Osteocyte (in vitro differentiated cells): ENCODE data around the gene PRB4. TPM values are rescaled to one million over a fixed set of nuclear protein-coding genes. Genes with fewer than 3 reads are reported as not detected.
A peak's percentile ranks its signal among the peaks of the same experiment; 100 is the strongest.
"Not testable (repeated sequence)": the region's sequence is repeated elsewhere in the genome, so short reads cannot be mapped to it uniquely, and the experiment has no call there.

Experiments
- DNase-seq: peaks from one replicate; pipeline ENCODE4 v3.0.0; 2021; ENCODE audit warnings: mixed read lengths; ENCODE audit not compliant: unreplicated experiment; ENCODE audit errors: extremely low spot score
- H3K27ac Mint-ChIP-seq: one replicate; pipeline ENCODE4 v1.8.0; 2021; ENCODE audit warnings: mild to moderate bottlenecking, mixed read lengths; ENCODE audit not compliant: unreplicated experiment
- H3K27me3 Mint-ChIP-seq: one replicate; pipeline ENCODE4 v1.8.0; 2021; ENCODE audit warnings: mixed read lengths; ENCODE audit not compliant: unreplicated experiment
- H3K36me3 Mint-ChIP-seq: one replicate; pipeline ENCODE4 v1.8.0; 2021; ENCODE audit warnings: mixed read lengths; ENCODE audit not compliant: unreplicated experiment
- H3K4me1 Mint-ChIP-seq: one replicate; pipeline ENCODE4 v1.8.0; 2021; ENCODE audit warnings: mixed read lengths; ENCODE audit not compliant: unreplicated experiment
- H3K4me3 Mint-ChIP-seq: one replicate; pipeline ENCODE4 v1.8.0; 2021; ENCODE audit warnings: mild to moderate bottlenecking, moderate library complexity, mixed read lengths; ENCODE audit not compliant: unreplicated experiment
- H3K9me3 Mint-ChIP-seq: one replicate; pipeline ENCODE4 v1.8.0; 2021; ENCODE audit warnings: mixed read lengths; ENCODE audit not compliant: unreplicated experiment
- CTCF ChIP-seq: fragments of 200-600 bp; sonication (generic); IDR thresholded peaks from 2 replicates; pipeline ENCODE4 v1.5.0; 2021; ENCODE audit warnings: antibody characterized with exemption, mild to moderate bottlenecking, moderate library complexity
- long read RNA-seq: library from polyadenylated mRNA; unstranded; transcript quantifications from one replicate; pipeline ENCODE4 v2.0.0, GENCODE V29; 2021
- total RNA-seq: library from RNA; stranded (reverse); gene quantifications from 2 replicates; pipeline ENCODE4 v1.2.1, GENCODE V29; 2021

The PRB4 gene
- not detected in 2 replicates for total RNA-seq
- long read RNA-seq: 0 reads

DNA sequence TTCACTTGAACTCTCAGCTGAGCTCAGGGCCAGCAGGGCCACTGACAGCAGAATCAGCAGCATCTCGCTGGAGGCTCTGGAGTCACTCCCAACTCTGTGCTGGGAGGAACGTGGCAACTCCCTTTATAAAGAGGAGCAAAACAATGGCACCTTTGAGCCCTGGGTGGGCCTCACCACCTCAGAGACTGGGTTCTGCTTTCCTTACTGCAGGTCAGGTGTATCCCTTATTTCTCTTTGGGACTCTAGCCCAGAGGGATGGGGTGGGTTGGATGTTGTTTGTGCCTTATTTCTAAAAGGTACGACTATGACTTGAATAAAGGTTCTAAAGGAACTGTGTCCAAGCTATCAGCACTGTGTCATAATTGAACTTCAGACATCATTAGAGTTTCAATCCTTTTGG is at the start of gene PRB4:
PRB4 (minus strand) TSS at position 101 of the 400 bp plus-strand sequence; CDS start at position 63, 38 bp downstream.
- no peaks in the 10 kb centered on the region for H3K36me3 Mint-ChIP-seq
- H3K4me1 Mint-ChIP-seq: no peaks in the 10 kb centered on the region
- no peak within 1 kb of the TSS for H3K27ac Mint-ChIP-seq
- no peaks in the 10 kb centered on the region for H3K27me3 Mint-ChIP-seq
- H3K9me3 Mint-ChIP-seq: peaks cover 9% of the 10 kb centered on the region
- DNase-seq: no peak
- no peak for TF ChIP-seq CTCF
- no peak within 1 kb of the TSS for H3K4me3 Mint-ChIP-seq

DNA sequence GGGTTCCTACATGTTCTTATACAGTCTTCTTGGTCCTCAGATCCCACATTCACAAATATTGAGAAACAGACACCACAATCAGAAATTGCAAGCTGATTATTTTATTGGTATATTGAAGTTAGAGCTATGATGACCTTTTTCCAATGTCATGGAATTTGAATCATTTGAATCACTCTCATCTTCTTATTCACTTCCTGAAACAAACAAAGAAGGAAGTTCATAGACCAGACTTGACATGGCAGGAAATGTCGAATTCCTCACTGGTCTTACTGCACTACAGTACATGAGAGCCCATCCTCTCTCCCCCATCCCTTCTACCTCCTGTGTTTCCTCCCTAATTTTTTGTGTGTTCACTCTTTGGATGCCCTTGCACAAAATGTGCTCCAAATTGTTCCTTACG is 41.5 kb upstream of the PRB4 start:
- H3K9me3 Mint-ChIP-seq, H3K4me3 Mint-ChIP-seq, H3K4me1 Mint-ChIP-seq: not testable (repeated sequence)

DNA sequence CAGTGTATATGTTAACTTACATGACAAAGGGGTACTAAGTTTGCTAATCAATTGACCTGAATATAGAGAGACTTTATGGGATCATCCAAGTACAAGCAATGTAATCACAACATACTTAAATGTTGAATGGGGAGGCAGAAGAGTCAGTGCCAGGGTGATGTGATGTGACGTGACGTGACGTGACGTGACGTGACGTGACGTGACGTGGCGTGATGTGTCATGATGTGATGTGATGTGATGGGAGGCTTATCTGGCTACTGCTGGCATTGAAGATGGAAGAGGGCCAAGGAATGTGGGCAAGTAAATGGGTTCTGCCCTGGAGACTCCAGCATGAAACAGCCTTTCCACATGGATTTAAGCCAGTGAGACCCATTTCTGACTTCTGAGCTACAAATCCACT is 38.2 kb upstream of the PRB4 start:
- Mint-ChIP-seq H3K9me3 (peaks cover 5% of the 10 kb centered on the region), H3K4me1 (peaks cover 5% of the 10 kb centered on the region), H3K36me3 (no peaks in the 10 kb centered on the region), H3K27ac (no peak overlapping the region), H3K4me3 (no peak overlapping the region), H3K27me3 (no peaks in the 10 kb centered on the region)
- TF ChIP-seq CTCF: no peak
- DNase-seq: no peak

More for the DNA sequence above, 41.5 kb upstream of the PRB4 start:
- not testable (repeated sequence) for DNase-seq, H3K27me3 Mint-ChIP-seq, H3K36me3 Mint-ChIP-seq, H3K27ac Mint-ChIP-seq

DNA sequence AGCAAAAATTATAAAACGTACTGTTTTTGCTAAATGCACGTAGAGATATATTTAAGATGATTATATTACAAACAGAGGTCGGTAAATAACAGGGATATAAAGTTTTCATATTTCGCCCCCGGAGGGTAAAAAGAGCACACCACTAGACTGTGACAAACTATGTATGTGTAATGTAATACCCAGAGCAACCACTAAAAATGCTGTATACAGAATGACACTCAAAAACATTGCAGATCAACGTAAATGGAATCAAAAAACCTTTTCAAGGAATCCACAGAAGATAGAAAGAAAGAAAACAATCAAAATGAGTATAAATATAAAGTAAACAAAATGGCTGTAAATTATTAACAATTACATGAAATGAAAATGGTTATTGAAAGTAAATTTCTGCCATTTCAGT is 37.6 kb upstream of the PRB4 start:
- H3K4me1 Mint-ChIP-seq: peaks cover 5% of the 10 kb centered on the region
- peak; percentile 15 for TF ChIP-seq CTCF
- no peak overlapping the region for H3K4me3 Mint-ChIP-seq
- no peak overlapping the region for H3K27ac Mint-ChIP-seq
- H3K36me3 Mint-ChIP-seq: no peaks in the 10 kb centered on the region
- DNase-seq: no peak
- H3K9me3 Mint-ChIP-seq: peaks cover 5% of the 10 kb centered on the region
- H3K27me3 Mint-ChIP-seq: no peaks in the 10 kb centered on the region

DNA sequence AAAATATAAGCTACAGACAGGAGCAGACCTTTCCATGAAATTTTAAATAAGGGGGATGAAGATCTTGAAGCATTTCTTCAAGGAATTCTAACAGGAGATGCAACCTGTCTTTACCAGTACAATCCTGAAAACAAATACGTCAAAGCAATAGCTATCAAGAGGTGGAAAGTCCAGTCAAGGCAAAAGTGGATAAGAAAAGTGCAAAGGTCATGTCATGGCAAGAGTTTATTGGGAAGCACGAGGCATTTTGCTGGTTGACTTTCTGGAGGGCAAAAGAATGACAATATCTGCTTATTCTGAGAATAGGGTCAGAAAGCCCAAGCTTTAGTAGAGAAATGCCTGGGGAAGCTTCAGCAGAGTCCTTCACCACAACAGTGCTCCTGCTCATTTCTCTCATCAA is 34.3 kb upstream of the PRB4 start:
- no peak overlapping the region for H3K27ac Mint-ChIP-seq
- no peak overlapping the region for H3K4me3 Mint-ChIP-seq
- H3K4me1 Mint-ChIP-seq: no peaks in the 10 kb centered on the region
- H3K27me3 Mint-ChIP-seq: no peaks in the 10 kb centered on the region
- no peaks in the 10 kb centered on the region for H3K36me3 Mint-ChIP-seq
- TF ChIP-seq CTCF: no peak
- H3K9me3 Mint-ChIP-seq: peaks cover 10% of the 10 kb centered on the region
- DNase-seq: no peak

- Mint-ChIP-seq H3K9me3 (peaks cover 8% of the 10 kb centered on the region), H3K36me3 (no peaks in the 10 kb centered on the region), H3K27me3 (no peaks in the 10 kb centered on the region), H3K27ac (no peak overlapping the region), H3K4me3 (no peak overlapping the region), H3K4me1 (peaks cover 2% of the 10 kb centered on the region)
- no peak for DNase-seq
- TF ChIP-seq CTCF: no peak
Observed at GRCh38 chr12:11324426-11324825, 14.2 kb upstream of the PRB4 start.
